PC-3 (cell line): ENCODE measurements around the gene ZNF106.

Experiments
- CTCF ChIP-seq: fragments of 300-600 bp; sonication (generic); conservative IDR thresholded peaks from 2 replicates; pipeline ENCODE4 v1.5.1; 2017; ENCODE audit warnings: antibody characterized with exemption, low read depth, mild to moderate bottlenecking, low read length
- EZH2 ChIP-seq: fragments of 300-600 bp; sonication (generic); IDR thresholded peaks from one replicate; pipeline ENCODE4 v1.6.1; 2017; ENCODE audit warnings: antibody characterized with exemption, mild to moderate bottlenecking, low read length; ENCODE audit not compliant: unreplicated experiment

GRCh38 chr15:42385980-42386700 is 104.8 kb downstream of the ZNF106 start:
- TF ChIP-seq CTCF, result no peak
- TF ChIP-seq EZH2, result no peak
